SK-N-SH (cell line): ENCODE results near the gene MBD3. TPM values are rescaled to one million over a fixed set of nuclear protein-coding genes. Genes with fewer than 3 reads are reported as not detected.

Experiments
- CTCF ChIA-PET: fragments of 300-600, 350-600 bp; formaldehyde crosslinking; extraction: SDS; loops from one replicate; lab custom pipeline; 2021; lab: Yijun Ruan, JAX
- POLR2A ChIA-PET: fragments of 350-600 bp; sonication (Branson Sonifier 250); formaldehyde crosslinking; extraction: SDS; loops from one replicate; lab custom pipeline; 2020; ENCODE audit warnings: antibody characterized with exemption, inconsistent platforms; lab: Yijun Ruan, JAX
- DNase-seq: peaks from one replicate; pipeline ENCODE4 v3.0.0; 2012
- H2AFZ ChIP-seq: fragments of 200-600 bp; sonication (generic); 2 replicates; pipeline ENCODE4 v1.8.1; 2016; ENCODE audit warnings: antibody characterized with exemption, mild to moderate bottlenecking, low read depth
- H3F3A ChIP-seq: fragments of 200-600 bp; sonication (generic); replicated peaks from 2 replicates; pipeline ENCODE3; 2016; ENCODE audit warnings: antibody characterized with exemption, mild to moderate bottlenecking; ENCODE audit not compliant: insufficient read depth
- H3K27ac ChIP-seq, 2 experiments: fragments of 200-500 bp in 1 of 2; fragments of 200-600 bp in 1 of 2; sonication (Bioruptor generic) in 1 of 2; sonication (generic), shearing (Covaris generic) in 1 of 2; 2 replicates each; pipeline versions ENCODE4 v1.5.1 to v1.6.1; 2014 to 2016; ENCODE audit warnings: low read depth in 2 of 2, inconsistent platforms in 1 of 2, low read length in 1 of 2, mild to moderate bottlenecking in 1 of 2, mixed read lengths in 1 of 2
- H3K27me3 ChIP-seq: fragments of 200-600 bp; sonication (generic), shearing (Covaris generic); 2 replicates; pipeline ENCODE4 v1.6.1; 2016; ENCODE audit warnings: mixed run types; ENCODE audit not compliant: insufficient read depth
- H3K36me3 ChIP-seq, 2 experiments: fragments of 200-500 bp in 1 of 2; fragments of 200-600 bp in 1 of 2; sonication (Bioruptor generic) in 1 of 2; sonication (generic) in 1 of 2; replicated peaks in 1 of 2; 2 replicates each; pipeline versions ENCODE3 to v1.5.1; 2014 to 2016; ENCODE audit warnings: low read length in 1 of 2, mild to moderate bottlenecking in 1 of 2; ENCODE audit not compliant: insufficient read depth in 2 of 2, control insufficient read depth in 1 of 2
- H3K4me1 ChIP-seq, 2 experiments: fragments of 200-500 bp in 1 of 2; fragments of 200-600 bp in 1 of 2; sonication (Bioruptor generic) in 1 of 2; sonication (generic), shearing (Covaris generic) in 1 of 2; 2 replicates each; pipeline versions ENCODE4 v1.5.1 to v1.6.1; 2014 to 2016; ENCODE audit warnings: low read depth in 1 of 2, low read length in 1 of 2, mixed run types in 1 of 2; ENCODE audit not compliant: insufficient read depth in 2 of 2, control insufficient read depth in 1 of 2
- H3K4me2 ChIP-seq: fragments of 200-600 bp; sonication (generic), shearing (Covaris generic); 2 replicates; pipeline ENCODE4 v1.6.1; 2017; ENCODE audit warnings: mixed run types
- H3K4me3 ChIP-seq, 2 experiments: fragments of 200-500 bp in 1 of 2; fragments of 200-600 bp in 1 of 2; sonication (Bioruptor generic) in 1 of 2; sonication (generic), shearing (Covaris generic) in 1 of 2; 2 replicates each; pipeline versions ENCODE4 v1.5.1 to v1.8.1; 2014 to 2016; ENCODE audit warnings: low read depth in 2 of 2, inconsistent platforms in 1 of 2, low read length in 1 of 2, mild to moderate bottlenecking in 1 of 2, mixed read lengths in 1 of 2, moderate library complexity in 1 of 2
- H3K79me2 ChIP-seq: fragments of 200-600 bp; sonication (generic); 2 replicates; pipeline ENCODE4 v1.8.1; 2017; ENCODE audit warnings: mild to moderate bottlenecking; ENCODE audit not compliant: insufficient read depth
- H3K9ac ChIP-seq: fragments of 200-600 bp; sonication (generic); 2 replicates; pipeline ENCODE4 v1.6.1; 2017; ENCODE audit warnings: mixed run types
- H3K9me2 ChIP-seq: fragments of 200-600 bp; sonication (generic); 2 replicates; pipeline ENCODE4 v1.6.1; 2017; ENCODE audit warnings: mixed run types
- H3K9me3 ChIP-seq: fragments of 200-600 bp; sonication (generic); 2 replicates; pipeline ENCODE4 v1.6.1; 2017; ENCODE audit warnings: mixed run types, mild to moderate bottlenecking, moderate library complexity
- H4K20me1 ChIP-seq: fragments of 200-600 bp; sonication (generic); 2 replicates; pipeline ENCODE4 v1.6.1; 2017; ENCODE audit warnings: mild to moderate bottlenecking, mixed run types; ENCODE audit not compliant: insufficient read depth
- CHD2 ChIP-seq: fragments of 150-350 bp; IDR thresholded peaks from 2 replicates; pipeline ENCODE4 v1.6.1; 2018; ENCODE audit warnings: low read length; ENCODE audit not compliant: partially characterized antibody
- ELF1 ChIP-seq: IDR thresholded peaks from 2 replicates; pipeline ENCODE4 v1.4.0; 2012
- EZH2phosphoT487 ChIP-seq: fragments of 200-600 bp; sonication (generic); IDR thresholded peaks from 2 replicates; pipeline ENCODE4 v1.6.1; 2017; ENCODE audit warnings: low read depth, mixed run types, mild to moderate bottlenecking, antibody characterized with exemption, moderate library complexity, borderline replicate concordance
- FOSL2 ChIP-seq: IDR thresholded peaks from 2 replicates; pipeline ENCODE4 v1.4.0; 2012; ENCODE audit warnings: low read depth, mild to moderate bottlenecking, moderate library complexity, borderline replicate concordance
- FOXM1 ChIP-seq: IDR thresholded peaks from 2 replicates; pipeline ENCODE4 v1.4.0; 2012; ENCODE audit warnings: low read depth, mild to moderate bottlenecking
- GABPA ChIP-seq: IDR thresholded peaks from 2 replicates; pipeline ENCODE4 v1.4.0; 2012; ENCODE audit warnings: low read depth, mild to moderate bottlenecking
- MXI1 ChIP-seq: IDR thresholded peaks from 2 replicates; pipeline ENCODE4 v1.6.1; 2012; ENCODE audit warnings: mild to moderate bottlenecking, low read depth, low read length, improper control_type of control experiment
- POLR2AphosphoS5 ChIP-seq: IDR thresholded peaks from 2 replicates; pipeline ENCODE4 v1.6.1; 2012; ENCODE audit warnings: low read depth, low read length
- RAD21 ChIP-seq: IDR thresholded peaks from 2 replicates; pipeline ENCODE4 v1.6.1; 2012; ENCODE audit warnings: mild to moderate bottlenecking, low read length
- RFX5 ChIP-seq: IDR thresholded peaks from 2 replicates; pipeline ENCODE4 v1.6.1; 2012; ENCODE audit warnings: mild to moderate bottlenecking, improper control_type of control experiment, low read length
- SIN3A ChIP-seq: IDR thresholded peaks from 2 replicates; pipeline ENCODE4 v1.6.1; 2012; ENCODE audit warnings: low read depth, mild to moderate bottlenecking, low read length, moderate library complexity, borderline replicate concordance
- YY1 ChIP-seq: IDR thresholded peaks from 2 replicates; pipeline ENCODE4 v1.4.0; 2012; ENCODE audit warnings: low read depth, mild to moderate bottlenecking
- WGBS: methylation state at CpG from one replicate; pipeline ENCODE4 v1.1.6; 2017; ENCODE audit warnings: low lambda C conversion rate; 5-methylcytosine and 5-hydroxymethylcytosine counted together
- polyA plus RNA-seq, 3 experiments: library from polyadenylated mRNA; depleted of rRNA; stranded (reverse); fragments of >200 nt; gene quantifications; 2 replicates each; pipeline ENCODE4 v1.2.3, GENCODE V29; 2012
- TF ChIP-seq, protein P1 (sequence below): IDR thresholded peaks from 2 replicates; pipeline ENCODE4 v1.4.0; 2012; ENCODE audit warnings: low read depth, borderline replicate concordance
- TF ChIP-seq, protein P2 (sequence below): IDR thresholded peaks from 2 replicates; pipeline ENCODE4 v1.4.0; 2012; ENCODE audit warnings: low read depth, borderline replicate concordance
- TF ChIP-seq, protein P3 (sequence below): IDR thresholded peaks from 2 replicates; pipeline ENCODE4; 2012

The MBD3 gene
- polyA plus RNA-seq, 1 of the 3 experiments (the other 2 are of a cell fraction): 96.5 TPM

DNA sequence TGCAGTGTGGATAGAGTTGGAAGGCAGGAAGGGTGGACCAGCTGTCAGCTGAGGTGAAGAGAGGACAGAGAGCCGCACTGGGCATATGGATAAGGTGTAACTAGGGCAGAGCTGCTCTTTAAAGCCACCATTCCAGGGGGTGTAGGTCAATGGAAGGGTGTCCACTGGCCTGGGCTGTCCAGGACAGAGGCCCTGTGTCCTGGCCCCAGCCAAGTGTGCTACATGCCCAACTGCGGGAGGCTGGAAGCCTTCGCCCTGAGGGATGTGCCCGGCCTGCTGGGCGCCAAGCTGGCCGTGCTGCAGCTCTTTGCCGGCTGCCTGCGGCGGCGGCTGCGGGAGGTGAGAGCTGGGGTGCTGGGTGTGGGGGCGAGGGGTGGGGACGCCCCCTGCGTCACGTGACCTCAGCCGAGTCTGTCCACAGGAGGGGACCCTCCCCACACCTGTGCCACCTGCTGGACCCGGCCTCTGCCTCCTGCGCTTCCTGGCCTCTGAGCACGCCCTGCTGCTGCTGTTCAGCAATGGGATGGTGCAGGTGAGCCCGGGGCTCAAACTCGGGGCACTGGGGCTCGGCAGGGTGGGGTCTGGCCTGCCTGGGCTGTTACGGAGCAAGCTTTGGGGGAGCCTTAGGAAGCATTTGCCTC lies 59.0 kb downstream of the MBD3 start:
- Histone ChIP-seq H3K79me2 (no peaks in the 10 kb centered on the region), H3F3A (no peaks in the 10 kb centered on the region), H3K9me3 (no peaks in the 10 kb centered on the region), H3K9ac (no peak overlapping the region), H3K4me2 (no peak overlapping the region), H3K27ac (no peak overlapping the region), H4K20me1 (no peaks in the 10 kb centered on the region), H3K4me3 (no peak overlapping the region), H3K9me2 (no peaks in the 10 kb centered on the region), H2AFZ (no peak overlapping the region), H3K36me3 (no peaks in the 10 kb centered on the region), H3K27me3 (peaks cover 24% of the 10 kb centered on the region), H3K4me1 (peaks cover 0 to under 1% of the 10 kb centered on the region in 2 experiments; a peak in 1 of 4 replicates)
- ChIA-PET POLR2A (interaction anchor here (0.6 kb wide), 1 partner anchor 730 kb away, joined by 5 read pairs; no protein-coding TSS in a partner anchor), CTCF (interaction anchor here (2.1 to 7.1 kb wide), 2 partner anchors 13 to 139 kb away, joined by 6 to 41 read pairs; no protein-coding TSS in a partner anchor)
- TF ChIP-seq CHD2 (no peak), YY1 (no peak), POLR2AphosphoS5 (no peak), RFX5 (no peak), FOSL2 (no peak), MXI1 (no peak), SIN3A (no peak), EZH2phosphoT487 (no peak), FOXM1 (no peak), ELF1 (no peak), GABPA (no peak), RAD21 (no peak)
- TF ChIP-seq, protein P1, sequence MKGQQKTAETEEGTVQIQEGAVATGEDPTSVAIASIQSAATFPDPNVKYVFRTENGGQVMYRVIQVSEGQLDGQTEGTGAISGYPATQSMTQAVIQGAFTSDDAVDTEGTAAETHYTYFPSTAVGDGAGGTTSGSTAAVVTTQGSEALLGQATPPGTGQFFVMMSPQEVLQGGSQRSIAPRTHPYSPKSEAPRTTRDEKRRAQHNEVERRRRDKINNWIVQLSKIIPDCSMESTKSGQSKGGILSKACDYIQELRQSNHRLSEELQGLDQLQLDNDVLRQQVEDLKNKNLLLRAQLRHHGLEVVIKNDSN: no peak
- TF ChIP-seq, protein P2, sequence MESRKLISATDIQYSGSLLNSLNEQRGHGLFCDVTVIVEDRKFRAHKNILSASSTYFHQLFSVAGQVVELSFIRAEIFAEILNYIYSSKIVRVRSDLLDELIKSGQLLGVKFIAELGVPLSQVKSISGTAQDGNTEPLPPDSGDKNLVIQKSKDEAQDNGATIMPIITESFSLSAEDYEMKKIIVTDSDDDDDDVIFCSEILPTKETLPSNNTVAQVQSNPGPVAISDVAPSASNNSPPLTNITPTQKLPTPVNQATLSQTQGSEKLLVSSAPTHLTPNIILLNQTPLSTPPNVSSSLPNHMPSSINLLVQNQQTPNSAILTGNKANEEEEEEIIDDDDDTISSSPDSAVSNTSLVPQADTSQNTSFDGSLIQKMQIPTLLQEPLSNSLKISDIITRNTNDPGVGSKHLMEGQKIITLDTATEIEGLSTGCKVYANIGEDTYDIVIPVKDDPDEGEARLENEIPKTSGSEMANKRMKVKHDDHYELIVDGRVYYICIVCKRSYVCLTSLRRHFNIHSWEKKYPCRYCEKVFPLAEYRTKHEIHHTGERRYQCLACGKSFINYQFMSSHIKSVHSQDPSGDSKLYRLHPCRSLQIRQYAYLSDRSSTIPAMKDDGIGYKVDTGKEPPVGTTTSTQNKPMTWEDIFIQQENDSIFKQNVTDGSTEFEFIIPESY: no peak
- TF ChIP-seq, protein P3, sequence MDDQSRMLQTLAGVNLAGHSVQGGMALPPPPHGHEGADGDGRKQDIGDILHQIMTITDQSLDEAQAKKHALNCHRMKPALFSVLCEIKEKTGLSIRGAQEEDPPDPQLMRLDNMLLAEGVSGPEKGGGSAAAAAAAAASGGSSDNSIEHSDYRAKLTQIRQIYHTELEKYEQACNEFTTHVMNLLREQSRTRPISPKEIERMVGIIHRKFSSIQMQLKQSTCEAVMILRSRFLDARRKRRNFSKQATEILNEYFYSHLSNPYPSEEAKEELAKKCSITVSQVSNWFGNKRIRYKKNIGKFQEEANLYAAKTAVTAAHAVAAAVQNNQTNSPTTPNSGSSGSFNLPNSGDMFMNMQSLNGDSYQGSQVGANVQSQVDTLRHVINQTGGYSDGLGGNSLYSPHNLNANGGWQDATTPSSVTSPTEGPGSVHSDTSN: no peak
- 37% methylated on average over 7 of the region's 23 CpGs for WGBS
- DNase-seq: no peak
